Pulmonary artery endothelial cell (primary cell): ENCODE measurements around the gene NR3C1. TPM values are rescaled to one million over a fixed set of nuclear protein-coding genes. Genes with fewer than 3 reads are reported as not detected.

ENCODE experiments used
- DNase-seq: peaks from one replicate; pipeline ENCODE4 v3.0.0-alpha.2; 2011; ENCODE audit warnings: low read depth, low spot score
- total RNA-seq: library from RNA; depleted of rRNA; stranded (reverse); fragments of >200 nt; gene quantifications from 2 replicates; pipeline ENCODE4 v1.2.3, GENCODE V29; 2014

NR3C1 gene
- total RNA-seq, 1 donor from 2014 or later: 25.0 TPM

DNA sequence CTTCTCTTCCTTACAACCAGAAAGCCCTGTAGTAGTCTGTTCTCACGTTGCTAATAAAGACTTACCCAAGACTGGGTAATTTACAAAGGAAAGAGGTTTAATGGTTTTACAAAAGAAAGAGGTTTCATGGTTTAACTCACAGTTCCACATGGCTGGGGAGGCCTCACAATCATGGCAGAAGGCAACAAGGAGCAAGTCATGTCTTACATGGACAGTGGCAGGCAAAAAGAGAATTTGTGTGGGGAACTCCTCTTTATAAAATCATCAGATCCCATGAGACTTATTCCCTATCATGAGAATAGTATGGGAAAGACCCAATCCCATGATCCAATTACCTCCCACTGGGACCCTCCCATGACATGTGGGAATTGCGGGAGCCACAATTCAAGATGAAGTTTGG, 164.9 kb downstream of the NR3C1 start:
- DNase-seq: no peak

DNA sequence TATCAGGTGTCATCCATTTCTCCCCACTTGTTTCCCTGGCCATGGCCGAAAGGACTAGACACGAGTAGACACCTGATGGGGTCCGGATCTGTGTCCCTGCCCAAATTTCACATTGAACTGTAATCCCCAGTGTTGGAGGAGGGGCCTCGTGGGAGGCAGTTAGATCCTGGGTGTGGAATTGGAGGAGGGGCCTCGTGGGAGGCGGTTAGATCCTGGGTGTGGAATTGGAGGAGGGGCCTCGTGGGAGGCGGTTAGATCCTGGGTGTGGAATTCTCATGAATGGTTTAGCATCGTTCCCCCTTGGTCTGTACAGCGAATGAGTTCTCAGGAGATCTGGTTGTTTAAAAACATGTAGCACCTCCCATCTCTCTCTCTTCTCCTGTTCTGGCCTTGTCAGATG, 165.8 kb downstream of the NR3C1 start:
- no peak for DNase-seq

DNA sequence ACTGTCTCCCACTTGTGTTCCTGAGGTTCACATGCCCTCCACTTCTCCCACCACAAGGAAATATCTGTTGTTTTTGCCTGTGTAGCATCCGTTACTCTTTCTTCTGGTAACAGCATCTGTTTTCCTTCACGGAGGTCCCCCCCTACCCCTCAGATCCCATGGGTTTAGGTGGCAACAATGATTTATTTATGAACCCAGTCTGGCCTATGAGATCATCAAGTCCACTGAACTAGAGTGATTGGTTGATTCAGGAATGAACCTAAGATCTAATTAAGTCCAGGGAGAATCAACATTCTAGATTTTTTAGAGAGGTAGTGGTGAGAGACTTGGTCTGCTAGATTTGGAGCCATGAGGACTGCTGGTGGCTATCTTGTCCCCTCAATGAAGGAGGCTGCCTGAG, 166.8 kb downstream of the NR3C1 start:
- no peak for DNase-seq

DNA sequence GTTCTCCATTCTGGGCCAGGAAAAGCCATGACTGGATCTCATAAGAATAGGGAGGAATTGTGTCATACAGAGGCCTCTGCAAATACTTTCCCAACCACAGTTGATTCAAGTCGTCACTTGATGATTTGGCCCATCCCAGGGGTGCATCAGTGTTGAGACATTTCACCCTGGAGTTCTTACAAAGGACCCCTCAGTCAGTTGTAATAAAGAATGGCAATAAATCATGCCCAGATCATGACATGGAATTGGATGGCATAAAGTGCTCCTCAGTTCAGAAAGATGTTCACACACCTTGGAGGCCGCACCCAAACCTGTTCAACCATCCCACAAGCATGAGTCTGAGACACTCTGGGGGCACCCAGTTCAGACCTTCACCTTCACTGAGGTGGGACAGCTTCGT, 168.1 kb downstream of the NR3C1 start:
- DNase-seq: no peak

DNA sequence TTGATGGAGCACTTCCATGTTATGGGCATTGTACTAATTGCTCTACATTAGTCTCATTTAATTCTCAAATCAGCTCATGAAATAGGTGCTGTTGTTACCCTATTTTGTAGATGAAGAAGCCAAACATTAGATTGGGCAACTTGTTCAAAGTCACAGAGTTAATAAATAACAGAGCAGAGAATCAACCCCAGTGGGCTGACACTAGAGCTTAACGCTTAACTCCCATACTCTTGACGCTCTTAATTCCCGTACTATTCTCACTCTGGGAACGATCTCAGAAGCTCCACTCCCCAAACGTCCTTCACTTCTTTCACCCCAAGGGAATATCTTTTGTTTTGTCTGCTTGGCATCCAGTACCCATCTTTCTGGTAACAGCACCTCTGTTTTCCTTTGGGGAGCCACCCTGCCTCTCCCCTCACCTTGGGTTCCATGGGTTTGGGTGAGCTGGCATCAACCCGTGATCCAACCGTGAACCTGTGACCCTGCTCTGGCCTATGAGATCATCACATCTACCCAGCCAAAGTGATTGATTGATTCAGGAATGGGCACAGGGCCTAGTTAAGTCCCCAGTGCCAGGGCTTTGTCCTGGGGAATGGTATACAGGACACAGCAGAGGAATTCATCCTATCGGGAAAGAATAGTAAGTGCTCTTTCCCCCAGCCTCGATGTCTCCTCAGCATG, 169.2 kb downstream of the NR3C1 start:
- no peak for DNase-seq

DNA sequence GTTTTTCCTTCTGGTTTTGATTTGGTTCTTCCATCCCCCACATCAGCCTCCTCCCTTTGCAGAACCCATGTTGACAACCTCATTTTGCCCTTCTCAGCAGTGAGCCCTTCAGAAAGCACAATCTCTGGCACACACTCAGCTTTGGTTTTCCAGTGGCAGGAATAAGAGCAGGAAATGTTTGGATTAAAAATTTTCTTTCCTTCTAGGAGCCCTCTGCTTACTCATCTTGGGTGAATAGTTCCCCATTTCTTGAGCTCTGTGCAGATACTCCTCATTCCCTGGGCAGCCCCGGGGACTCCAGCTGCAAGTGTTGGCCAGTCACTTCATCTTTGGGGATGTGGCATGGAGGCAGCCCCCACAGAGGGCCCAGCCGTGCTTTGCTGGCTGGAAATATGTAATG, 170.5 kb downstream of the NR3C1 start:
- DNase-seq: no peak

DNA sequence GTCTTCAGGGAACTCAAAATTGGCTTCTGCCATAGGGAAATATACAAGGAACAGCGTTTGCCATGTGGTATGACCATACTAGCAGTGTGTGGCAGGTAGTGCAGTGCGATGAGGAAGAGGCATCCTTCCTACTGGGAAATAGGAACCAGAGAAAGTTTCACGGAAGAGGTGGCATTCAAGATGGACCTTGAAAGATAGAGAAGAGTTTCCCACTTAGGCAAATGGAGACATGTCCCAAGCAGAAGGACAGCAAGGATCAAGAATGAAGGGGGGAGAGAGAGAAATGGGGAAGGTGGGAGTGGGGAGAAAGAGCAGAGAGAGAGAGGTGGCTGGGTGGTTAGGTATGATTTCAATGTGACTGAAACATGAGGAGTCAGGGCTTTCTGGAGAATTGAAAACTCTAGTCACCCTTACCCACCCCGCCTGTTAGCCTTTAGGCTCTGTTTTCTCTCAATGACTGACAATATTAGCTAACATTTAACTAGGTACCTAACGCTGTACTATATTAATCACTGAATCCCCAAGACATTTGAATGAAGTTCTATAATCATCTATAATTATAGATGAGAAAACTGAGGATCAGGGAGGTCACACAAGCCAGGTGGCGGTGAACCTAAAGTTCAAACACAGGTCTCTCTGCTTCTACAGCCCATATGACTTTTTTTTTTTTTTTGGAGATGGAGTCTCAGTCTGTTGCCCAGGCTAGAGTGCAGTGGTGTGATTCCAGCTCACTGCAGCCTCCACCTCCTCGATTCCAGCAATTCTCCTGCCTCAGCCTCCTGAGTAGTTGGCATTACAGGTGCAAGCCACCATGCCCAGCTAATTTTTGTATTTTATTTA, 171.3 kb downstream of the NR3C1 start:
- DNase-seq: no peak

DNA sequence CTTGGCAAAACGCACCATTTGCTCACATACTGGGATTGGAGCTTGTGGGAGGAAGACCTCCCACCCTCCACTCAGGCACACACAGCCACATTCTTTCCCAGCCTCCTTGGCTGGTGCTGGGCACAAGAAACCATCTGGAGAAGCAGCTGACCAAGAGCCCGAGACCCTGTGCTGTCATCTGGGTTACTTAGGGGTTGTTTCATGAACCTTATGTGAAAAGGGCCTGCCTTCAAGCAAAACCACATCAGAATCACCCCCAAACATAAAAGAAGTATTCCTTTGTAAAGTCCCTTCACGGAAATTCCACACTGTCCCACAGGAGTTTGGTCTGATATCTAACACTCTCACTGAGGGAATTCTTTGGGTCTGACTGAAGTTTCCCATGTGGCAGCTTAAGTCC, 172.1 kb downstream of the NR3C1 start:
- no peak for DNase-seq

DNA sequence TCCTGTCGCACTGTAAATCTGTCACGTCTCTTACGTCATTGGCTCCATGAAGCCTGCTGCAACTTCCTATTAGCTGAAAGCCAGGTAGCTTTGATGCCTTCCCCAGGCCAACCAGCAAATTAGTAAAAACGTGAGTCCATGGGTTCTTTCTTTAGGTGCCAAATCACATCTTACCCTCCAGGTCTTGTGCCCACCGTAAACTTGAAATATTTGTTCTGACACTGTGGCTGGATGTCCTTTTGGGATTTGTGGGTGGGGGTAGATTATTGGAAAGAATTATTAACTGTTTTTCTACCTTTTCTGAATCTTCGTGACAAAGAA, 172.8 kb downstream of the NR3C1 start:
- DNase-seq: no peak

DNA sequence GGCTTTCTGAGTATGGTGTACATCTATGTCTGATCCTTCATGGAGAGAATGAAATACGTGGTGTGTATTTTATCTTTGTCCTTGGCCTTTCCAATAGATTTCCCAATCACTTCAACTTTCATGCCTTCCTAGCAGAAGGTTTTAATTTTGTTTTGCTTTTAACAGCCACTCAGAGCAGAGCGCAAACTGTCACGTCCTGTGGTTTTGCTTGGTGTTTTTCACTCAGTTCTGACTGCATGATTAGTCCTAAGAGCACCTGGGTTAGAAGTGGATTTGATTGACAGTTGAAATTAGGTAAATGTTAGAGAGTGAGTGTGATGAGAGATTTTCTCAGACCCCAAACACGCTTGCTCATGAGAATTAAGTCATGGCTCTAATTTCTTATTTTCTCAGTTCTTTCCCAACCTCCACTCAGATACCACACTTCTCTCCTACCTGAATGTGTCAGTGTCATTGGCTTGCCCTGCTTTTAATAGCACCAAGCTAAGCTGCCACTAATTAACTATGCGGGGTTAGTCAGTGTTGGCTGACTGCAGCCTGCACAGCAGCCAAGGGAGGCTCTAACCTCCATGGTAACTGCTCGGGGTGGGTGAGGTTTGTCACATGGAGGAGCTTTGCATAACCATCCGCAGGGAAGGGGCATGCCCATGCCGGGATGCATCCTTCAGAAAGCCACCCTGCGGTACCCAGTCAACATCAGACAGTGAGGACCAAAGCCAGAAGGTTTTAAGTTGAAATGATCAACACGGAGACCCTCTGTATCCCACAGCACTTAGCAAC, 173.4 kb downstream of the NR3C1 start:
- no peak for DNase-seq

DNA sequence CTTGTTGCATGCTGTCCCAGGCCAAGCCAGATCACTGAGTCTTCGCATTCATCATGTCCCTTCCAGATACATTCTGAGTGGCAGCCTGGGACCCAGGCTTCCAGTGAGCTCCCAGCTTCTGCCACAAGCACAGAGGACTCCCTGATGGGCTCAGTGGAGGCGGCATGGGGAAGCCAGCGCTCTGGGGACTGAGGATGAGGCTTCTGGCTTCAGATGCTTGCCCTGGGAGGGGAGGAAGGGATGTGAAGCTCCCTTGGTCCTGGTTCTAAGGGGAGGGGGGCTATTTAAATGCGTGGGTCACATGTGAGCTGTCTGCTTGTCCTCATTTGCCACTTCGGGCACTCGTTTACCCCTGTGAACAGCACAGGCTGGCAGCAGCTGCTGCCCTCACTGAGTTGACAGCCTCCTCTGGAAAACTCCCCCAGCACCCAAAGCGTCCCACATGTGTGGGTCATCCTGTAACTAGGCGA, 174.0 kb downstream of the NR3C1 start:
- DNase-seq: no peak

DNA sequence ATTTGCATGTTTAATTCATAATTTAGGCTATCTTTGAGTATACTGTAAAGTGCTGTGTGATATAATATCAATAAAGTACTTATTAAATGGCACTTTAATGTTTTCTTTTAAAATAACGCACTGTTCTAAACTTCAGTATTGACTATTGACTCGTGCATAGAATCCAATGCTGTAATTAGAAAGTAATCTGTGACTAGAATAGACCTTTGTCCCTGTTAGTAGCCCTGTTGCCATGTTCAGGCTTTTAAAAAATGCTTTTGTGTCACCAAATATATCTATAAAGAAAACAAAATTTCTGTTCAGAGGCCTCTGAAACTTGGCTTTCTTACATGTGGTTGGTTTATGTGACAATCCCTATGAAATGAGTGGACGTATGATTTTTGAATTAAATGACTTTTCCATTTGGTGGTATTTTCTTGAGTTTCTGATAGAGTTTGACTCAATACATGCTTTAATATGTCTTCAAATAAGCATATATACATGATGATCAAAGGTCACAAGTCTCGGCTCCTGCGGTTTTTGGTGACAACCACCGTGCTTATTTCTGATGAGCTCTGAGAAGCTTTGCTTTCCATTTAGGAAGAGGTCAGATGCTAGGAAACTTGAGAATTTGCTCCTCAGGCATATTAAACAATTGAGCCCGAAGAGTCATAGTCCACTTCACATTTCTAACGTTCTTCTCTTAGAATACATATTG, 174.7 kb downstream of the NR3C1 start:
- DNase-seq: no peak
